OCI-M1 (cell line): ENCODE results near the gene CTSZ.
"Not testable (repeated sequence)": the region's sequence is repeated elsewhere in the genome, so short reads cannot be mapped to it uniquely, and the experiment has no call there.

Experiments
- DNase-seq: peaks from one replicate; lab custom pipeline; 2025; lab: John Stamatoyannopoulos, UW

The CTSZ gene

DNA sequence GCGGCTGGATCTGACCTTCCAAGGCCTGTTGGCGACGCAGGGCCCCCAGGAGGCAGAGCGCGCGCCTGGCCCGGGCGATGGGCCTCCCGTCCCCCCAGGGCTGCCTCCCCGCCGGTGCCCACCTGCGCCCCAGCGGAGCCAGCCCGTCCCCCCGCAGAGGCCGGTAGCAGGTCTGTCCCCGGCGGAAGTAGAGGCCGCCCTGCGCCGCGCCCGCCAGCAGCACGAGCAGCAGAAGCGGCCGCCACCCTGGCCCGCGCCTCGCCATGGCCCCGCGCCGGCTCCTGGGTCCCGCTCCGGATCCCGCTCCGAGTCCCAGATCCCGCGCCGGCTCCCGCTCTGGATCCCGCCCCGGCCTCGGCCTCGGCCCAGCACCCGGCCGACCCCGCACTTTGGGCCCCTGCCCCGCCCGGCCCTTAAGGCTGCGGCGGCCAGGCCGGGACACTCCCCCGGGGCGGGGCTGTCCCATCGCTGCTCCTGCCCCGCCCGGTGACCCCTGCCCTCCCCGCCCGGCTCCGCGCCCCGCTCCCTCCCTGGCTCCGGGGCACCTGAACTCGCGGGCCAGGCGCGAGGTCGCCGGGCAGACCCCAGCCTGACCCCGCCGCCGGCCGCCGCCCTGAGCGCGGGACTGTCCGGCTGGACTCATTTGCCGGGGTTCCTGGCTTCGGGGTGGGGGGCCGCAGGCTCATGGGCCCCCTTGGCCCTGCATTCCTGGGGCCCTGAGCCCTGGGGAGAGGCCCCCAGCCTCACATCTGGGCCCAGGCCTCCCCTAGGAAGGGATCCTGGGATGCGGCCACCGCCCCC is at the start of gene CTSZ:
TSS of gene CTSZ (minus strand) at position 391 of the 801 bp plus-strand sequence. CDS start at position 265, 126 bp downstream.
- DNase-seq, result no peak

DNA sequence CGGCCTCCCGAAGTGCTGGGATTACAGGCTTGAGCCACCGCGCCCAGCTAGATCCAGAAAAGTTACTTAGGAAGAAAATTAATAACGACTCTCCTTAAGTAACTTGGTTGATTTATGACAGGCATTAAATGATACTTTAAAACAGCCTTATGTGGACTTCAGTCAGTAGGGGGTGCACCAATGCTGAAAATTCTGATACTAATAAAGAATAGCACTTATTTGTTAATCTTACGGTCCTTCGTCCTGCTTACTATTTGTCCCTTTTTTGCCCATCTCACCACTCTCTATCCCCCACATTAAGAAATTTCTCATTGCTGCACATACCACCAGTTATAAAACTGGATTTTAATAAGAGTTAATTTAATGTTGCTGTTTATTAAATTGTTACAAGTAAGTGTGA is 48.2 kb upstream of the CTSZ start:
- DNase-seq, result no peak

DNA sequence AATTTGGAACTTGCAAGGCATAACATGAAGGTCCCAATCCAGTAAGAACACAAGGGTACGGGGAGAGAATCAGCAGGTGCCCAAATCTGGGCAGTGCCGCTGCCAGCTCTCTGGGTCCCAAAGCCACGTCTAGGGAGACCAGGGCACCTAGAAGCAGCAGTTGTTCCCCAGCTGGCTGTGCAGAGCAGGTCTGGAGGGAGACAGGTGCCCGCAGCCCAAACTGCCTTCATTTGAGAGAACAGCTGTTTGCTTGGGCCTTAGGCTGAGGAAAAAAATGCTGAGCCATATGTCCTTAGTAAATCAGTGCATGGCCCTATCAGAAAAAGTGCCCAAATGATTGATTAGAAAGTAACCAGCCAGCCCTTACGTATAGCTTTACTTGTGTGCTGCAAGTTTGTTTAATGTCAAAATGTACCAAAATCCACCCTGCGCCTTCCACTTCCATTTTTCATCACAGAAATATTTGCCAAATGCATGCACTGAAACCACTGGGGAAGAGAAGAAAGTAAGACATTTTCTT is 44.7 kb upstream of the CTSZ start:
- no peak for DNase-seq

- no peak for DNase-seq
These were observed 43.4 kb upstream of the CTSZ start for GRCh38 chr20:59050437-59050836.

DNA sequence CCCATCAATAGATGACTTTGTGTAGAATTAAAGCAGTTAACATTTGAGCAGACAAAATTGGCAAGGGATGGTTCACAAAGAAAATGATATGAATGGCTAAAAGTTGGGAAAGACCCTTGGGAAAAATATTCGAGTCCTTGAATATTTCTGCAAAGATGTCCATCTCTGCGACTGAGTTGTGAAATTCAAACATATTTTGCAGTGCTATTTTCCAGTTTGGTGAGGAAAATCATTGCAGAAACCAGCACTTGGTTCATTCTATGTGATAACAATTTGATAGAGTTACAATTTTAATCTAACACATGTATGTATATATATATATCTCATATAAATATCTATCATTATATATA is 41.6 kb upstream of the CTSZ start:
- no peak for DNase-seq

DNA sequence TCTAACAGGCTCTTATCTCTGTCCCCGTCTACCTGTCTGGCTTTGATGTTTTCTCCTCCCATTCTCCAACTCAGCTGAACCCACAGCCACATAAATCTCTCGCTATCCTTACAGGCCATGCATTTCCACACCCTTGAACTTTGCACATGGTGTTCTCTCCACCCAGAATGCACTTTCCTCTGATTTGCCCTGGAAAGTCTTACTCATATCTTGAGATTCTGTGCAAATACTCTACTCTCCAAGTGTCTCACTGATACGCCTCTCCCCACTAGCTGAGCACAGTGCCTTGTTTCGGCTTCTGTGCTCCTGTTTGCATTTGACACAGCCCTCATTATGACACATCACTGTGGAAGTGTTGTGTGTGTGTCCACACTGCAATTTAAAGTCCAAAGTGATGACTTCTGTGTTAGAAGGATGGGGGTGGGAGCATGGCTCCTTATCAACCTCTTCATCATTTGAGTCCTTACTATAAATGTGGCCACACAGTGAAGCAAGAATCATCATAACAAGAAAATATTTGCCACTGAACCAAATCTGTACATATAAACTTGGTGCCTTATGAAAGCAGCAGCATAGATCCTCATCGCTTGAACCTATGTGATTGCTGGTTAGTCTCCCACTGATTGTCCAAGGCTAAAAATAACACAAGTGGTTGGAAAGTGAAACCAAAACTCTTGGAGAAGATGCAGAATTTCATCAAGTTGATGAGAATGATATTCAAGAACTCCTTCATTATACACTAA is 41.1 kb upstream of the CTSZ start:
- peak; percentile 40 for DNase-seq

DNA sequence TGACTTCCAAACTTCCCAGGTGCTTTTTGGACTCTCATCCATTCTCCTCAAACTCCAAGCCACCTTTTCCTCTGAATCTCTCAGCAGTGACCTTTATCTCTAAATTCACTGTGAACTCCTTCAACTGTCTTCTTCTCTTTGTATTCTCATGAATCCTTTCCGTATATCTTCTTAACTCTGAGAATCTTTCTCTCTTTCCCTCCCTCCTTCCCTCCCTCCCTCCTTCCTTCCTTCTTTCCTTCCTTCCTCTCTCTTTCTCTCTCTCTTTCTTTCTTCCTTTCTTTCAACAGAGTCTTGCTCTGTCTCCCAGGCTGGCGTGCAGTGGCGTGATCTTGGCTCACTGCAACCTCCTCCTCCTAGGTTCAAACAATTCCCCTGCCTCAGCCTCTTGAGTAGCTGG is 39.8 kb upstream of the CTSZ start:
- no peak for DNase-seq

DNA sequence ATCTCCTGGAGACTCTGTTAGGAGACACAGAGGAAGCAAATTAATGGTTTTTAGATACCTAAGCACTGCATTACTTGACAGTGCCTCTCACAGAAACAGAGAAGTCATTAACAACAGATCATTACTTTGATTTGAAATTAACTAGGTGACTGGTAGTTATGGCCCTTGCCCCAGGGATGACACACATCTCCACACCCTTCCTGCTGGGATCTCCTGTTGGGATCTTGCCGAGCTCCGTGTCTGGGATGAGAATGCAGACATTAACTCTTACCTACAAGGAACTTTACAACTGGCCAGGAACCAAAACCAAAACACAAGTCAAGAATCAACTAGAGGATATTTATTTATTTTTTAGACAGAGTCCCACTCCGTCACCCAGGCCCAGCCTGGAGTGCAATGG is 37.7 kb upstream of the CTSZ start:
- DNase-seq, result no peak

DNA sequence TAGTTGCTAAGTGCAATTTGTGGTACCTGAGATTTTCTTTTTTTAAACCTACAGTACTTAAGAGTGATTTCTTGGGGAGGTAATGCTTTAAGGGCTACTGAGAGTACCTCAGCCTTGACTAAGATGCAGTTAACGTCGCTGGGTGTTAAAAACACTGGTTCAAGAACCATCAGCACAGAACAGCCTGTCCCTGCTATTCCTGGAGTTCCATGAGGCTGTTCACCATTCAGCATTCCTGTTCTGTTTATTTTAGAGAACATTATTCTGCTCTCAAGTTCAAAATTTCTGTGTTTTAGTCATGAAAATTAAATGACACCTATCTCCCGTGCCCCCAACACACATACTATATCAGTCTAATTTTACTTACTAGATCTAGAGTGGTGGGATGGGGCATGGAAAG is 37.2 kb upstream of the CTSZ start:
- no peak for DNase-seq

DNA sequence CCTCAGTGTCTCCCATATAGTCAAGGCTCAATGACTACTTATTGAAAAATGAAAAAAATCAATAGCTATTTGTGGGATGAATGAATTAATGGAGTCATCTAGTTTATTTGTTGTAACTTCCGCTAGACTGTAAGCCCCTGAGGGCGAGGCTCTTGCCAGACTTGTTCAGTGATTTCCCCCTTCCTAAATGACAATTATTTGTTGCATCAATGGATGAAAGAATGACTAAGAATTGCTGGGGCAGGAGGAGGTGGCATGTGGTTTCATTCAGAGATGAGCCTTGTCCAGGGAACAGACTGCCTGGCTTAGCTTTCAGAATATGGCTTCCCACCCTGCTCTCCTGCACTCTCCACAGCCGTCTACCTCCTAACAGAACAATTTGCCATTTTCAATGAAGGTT is 36.6 kb upstream of the CTSZ start:
- DNase-seq, result peak; percentile 5

DNA sequence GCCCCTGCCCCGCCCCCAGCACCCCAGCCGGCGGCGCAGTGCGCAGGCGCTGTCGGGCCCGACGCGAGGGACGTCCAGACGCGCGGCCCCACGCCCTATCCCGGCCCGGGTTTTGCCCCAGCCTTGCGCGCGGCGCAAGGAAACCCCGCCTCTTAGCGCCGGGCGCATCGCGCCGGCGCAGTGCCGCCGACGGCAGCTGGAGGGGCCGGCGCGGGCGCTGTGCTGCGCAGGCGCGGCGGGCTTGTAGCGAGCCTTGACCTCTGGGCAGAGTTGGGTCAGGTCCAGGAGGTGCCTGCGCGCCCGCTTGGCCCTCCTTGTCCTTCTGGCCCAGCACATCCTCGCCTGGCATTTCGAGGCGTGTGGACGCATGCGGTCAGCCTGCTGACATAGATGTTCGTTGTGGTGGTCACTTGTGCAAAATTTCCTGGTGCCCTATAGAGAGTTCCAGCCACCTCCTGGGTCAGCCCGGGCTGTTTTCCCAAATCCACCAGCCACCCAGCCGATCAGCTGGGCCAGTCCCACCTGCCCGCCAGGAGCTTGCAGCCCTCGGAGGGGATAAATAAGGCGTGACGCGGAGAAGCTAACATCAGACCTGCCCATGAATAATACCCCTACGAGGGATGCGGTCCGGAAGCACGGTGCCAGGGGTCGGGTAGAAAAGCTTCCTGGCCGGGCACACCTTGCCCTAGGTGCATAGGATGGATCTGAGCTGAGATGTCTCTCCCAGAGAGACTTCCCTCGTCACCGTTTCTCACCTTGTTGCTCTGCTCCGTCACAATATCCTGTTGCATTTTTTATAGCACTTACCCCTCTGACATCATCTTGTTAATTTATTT is 36.0 kb upstream of the CTSZ start:
- DNase-seq, result peak; percentile 97

- peak; percentile 72 for DNase-seq
These were observed 35.2 kb upstream of the CTSZ start, which contains the start of gene PRELID3B for GRCh38 chr20:59042151-59042795. TSS of gene PRELID3B (minus strand) at chr20:59042786. CDS start at chr20:59042730, 56 bp downstream.

GRCh38 chr20:59041487-59041886 is 34.4 kb upstream of the CTSZ start:
- DNase-seq, result not testable (repeated sequence)

DNA sequence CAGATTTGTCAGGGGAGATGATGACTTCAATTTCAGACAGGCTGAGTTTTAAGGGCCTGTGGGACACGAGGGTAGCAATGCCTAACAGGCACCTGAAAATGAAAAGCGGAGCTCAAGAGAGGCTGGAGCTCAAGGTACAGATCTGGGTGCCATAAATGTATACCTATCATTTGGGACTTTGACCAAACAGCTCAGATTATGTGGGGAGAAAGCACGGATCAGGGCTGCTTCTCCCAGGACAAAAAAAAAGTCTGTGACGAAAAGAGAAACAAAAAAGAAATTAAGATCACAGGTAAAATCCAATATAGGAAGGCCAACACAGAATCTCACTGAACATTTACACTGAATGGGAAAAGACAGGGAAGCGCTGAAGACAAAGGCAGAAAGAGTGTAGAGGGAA is 33.6 kb upstream of the CTSZ start:
- DNase-seq, result no peak

DNA sequence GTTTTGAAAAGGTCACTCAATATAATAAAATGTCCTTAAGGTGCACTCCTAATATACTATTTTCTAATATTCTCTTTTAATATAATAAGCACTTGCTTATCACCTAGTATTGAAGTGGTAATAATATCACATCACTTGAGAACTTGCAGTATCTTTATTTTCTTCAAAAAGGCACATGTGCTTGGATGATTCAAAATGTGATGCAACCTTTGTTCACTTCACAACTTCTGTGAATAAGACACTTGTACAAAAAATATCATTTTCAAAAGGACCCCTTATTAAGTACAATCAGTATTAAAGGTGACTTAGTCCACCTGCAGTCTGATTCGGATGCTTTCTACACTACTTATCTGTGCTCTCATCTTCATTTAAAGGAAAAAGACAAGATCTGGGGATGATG is 32.2 kb upstream of the CTSZ start:
- peak; percentile 32 for DNase-seq

GRCh38 chr20:59037386-59037785 is 30.3 kb upstream of the CTSZ start:
- DNase-seq, result no peak

GRCh38 chr20:59035381-59035780 is 28.3 kb upstream of the CTSZ start:
- DNase-seq, result no peak

- DNase-seq, result no peak
These were observed 26.6 kb upstream of the CTSZ start for GRCh38 chr20:59033616-59034165.

DNA sequence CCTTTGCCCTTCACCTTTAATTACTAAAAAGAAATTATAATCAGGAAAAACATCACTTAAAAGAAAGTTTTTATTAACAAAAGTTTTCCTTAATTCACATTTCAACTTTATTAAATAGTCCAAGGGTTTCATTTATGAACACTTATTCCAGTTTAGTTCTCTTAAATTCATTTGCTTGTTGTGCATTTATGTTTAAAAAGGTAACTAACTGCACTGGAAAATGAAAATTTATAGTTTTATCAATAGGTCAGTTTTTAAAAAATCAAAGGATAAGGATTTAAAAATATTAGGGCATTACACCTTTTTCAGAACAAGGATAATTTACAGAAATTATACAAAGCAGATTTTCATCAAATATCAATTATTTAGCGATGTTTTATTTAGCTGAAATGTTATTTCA is 26.0 kb upstream of the CTSZ start:
- DNase-seq, result no peak

GRCh38 chr20:59032713-59033059 is 25.6 kb upstream of the CTSZ start:
- no peak for DNase-seq

DNA sequence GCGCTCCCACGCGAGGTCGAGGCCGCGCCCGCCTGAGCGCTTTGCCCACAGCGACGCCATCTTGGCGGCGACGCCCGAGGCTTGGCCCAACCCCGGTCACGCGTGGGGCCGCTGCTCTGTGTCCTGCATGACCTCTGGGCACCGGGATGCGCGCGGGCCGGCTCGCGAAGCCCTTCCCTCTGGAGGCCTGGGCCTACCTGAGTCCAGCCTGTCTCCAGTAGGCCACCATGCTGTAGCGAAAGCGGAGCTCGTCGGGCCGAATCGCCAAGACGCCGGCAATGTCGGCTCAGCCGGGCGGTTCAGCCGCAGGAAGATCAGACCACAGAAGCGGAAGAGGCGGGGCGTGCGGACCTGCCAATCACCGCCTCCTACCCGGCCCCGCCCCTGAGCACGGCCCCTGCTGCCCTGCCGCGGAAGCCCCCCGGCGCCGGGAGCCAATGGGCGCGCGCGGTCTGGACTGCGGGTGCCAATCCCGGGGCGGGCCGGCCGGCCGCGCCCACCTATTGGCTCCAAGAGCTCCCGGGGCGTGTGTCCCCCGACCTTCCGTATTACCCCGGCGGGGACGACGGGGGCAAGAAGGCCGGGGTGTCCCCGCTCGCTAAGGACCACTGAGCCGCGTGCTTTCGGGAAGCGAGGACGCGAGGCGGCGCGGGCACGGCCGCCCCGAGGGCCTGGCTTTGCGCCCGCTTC is 25.1 kb upstream of the CTSZ start, which contains the start of gene ATP5F1E:
TSS of gene ATP5F1E (minus strand) at position 313 of the 690 bp plus-strand sequence. CDS start at position 229, 84 bp downstream.
- peak; percentile 97 for DNase-seq
